GM15510 (cell line): ENCODE results near the gene NELFCD.

Source experiments
- POLR2A ChIP-seq: IDR thresholded peaks from 3 replicates; pipeline ENCODE4 v1.6.1; 2011; ENCODE audit warnings: borderline replicate concordance; ENCODE audit not compliant: insufficient read length; ENCODE audit errors: extremely low read depth

The NELFCD gene

GRCh38 chr20:58967652-58968429, 13.2 kb upstream of the NELFCD start:
- no peak for TF ChIP-seq POLR2A

- TF ChIP-seq POLR2A, result no peak
Observed at GRCh38 chr20:58969439-58969838, 11.6 kb upstream of the NELFCD start.

GRCh38 chr20:58970146-58970545, 10.9 kb upstream of the NELFCD start:
- TF ChIP-seq POLR2A, result no peak

- no peak for TF ChIP-seq POLR2A
Observed at GRCh38 chr20:58971429-58971828, 9.6 kb upstream of the NELFCD start.

- TF ChIP-seq POLR2A, result no peak
Observed at GRCh38 chr20:58973179-58973578, 7.9 kb upstream of the NELFCD start.

GRCh38 chr20:58973866-58974265, 7.2 kb upstream of the NELFCD start:
- TF ChIP-seq POLR2A, result no peak

- TF ChIP-seq POLR2A, result no peak
Observed at GRCh38 chr20:58975353-58975752, 5.7 kb upstream of the NELFCD start.

- TF ChIP-seq POLR2A, result no peak
Observed at GRCh38 chr20:58976061-58976730, 4.9 kb upstream of the NELFCD start.

GRCh38 chr20:58978351-58979190, 2.5 kb upstream of the NELFCD start:
- no peak for TF ChIP-seq POLR2A

GRCh38 chr20:58981628-58982364, 740 bp downstream of the NELFCD start:
- no peak for TF ChIP-seq POLR2A

- no peak for TF ChIP-seq POLR2A
Observed at GRCh38 chr20:58982406-58983114, 1.5 kb downstream of the NELFCD start.

- TF ChIP-seq POLR2A, result no peak
Observed at GRCh38 chr20:58984691-58985090, 3.6 kb downstream of the NELFCD start.

GRCh38 chr20:58985656-58986055, 4.6 kb downstream of the NELFCD start:
- TF ChIP-seq POLR2A, result no peak
